ENCODE results near the gene REST. TPM values are rescaled to one million over a fixed set of nuclear protein-coding genes. Genes with fewer than 3 reads are reported as not detected.

The REST gene
- total RNA-seq, 1 donor from 2014 or later, result 66.2 TPM

DNA sequence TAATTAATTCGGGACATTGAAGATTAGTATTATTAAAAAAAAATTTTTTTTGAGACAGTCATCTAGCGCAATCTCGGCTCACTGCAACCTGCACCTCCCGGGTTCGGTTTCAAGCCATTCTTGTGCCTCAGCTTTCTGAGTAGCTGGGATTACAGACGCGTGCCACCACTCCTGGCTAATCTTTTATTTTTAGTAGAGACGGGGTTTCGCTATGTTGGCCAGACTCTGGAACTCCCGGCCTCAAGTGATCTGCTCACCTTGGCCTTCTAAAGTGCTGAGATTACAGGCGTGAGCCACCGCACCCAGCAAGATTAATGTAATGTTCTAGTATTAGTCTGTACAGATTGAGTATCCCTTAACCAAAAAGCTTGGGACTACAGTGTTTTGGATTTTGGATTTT is 32.7 kb downstream of the REST start:
- TF ChIP-seq, protein P1, sequence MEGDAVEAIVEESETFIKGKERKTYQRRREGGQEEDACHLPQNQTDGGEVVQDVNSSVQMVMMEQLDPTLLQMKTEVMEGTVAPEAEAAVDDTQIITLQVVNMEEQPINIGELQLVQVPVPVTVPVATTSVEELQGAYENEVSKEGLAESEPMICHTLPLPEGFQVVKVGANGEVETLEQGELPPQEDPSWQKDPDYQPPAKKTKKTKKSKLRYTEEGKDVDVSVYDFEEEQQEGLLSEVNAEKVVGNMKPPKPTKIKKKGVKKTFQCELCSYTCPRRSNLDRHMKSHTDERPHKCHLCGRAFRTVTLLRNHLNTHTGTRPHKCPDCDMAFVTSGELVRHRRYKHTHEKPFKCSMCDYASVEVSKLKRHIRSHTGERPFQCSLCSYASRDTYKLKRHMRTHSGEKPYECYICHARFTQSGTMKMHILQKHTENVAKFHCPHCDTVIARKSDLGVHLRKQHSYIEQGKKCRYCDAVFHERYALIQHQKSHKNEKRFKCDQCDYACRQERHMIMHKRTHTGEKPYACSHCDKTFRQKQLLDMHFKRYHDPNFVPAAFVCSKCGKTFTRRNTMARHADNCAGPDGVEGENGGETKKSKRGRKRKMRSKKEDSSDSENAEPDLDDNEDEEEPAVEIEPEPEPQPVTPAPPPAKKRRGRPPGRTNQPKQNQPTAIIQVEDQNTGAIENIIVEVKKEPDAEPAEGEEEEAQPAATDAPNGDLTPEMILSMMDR (conservative IDR thresholded peaks at IDR 0.05), result no peak
- H3K27me3 Mint-ChIP-seq, result no peaks in the 10 kb centered on the region
- no peak for DNase-seq (ENCODE audit: extremely low spot score, unreplicated experiment)
- H3K4me3 Mint-ChIP-seq, result no peak overlapping the region
- no peaks in the 10 kb centered on the region for H3K4me1 Mint-ChIP-seq (ENCODE audit: unreplicated experiment)
- no peaks in the 10 kb centered on the region for H3K9me3 Mint-ChIP-seq
- peaks cover 18% of the 10 kb centered on the region for H3K36me3 Mint-ChIP-seq
- H3K27ac Mint-ChIP-seq, result no peak overlapping the region

DNA sequence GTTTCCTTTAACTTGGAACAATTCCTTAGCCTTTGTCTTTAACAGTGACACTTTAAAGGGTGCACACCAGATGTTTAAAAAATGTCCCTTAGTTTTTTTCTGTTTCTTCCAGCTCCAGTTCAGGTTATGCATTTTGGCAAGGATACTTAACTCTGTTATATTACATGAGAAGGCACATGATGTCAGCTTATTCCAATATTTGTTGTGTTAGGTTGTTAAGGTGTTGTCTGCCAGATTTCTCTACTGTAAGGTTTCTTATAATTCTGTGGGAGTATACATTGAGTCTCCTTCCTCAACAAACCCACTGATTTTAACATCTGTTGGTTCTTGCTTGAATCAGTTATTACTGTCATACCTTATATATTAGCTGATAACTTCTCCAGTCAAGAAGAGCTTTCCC is 33.3 kb downstream of the REST start:
- Mint-ChIP-seq H3K27ac (no peak overlapping the region), H3K9me3 (no peaks in the 10 kb centered on the region), H3K4me3 (no peak overlapping the region), H3K27me3 (no peaks in the 10 kb centered on the region), H3K4me1 (ENCODE audit: unreplicated experiment) (no peaks in the 10 kb centered on the region), H3K36me3 (peaks cover 18% of the 10 kb centered on the region)
- TF ChIP-seq, protein P1 (conservative IDR thresholded peaks at IDR 0.05), result no peak
- DNase-seq (ENCODE audit: extremely low spot score, unreplicated experiment), result no peak

DNA sequence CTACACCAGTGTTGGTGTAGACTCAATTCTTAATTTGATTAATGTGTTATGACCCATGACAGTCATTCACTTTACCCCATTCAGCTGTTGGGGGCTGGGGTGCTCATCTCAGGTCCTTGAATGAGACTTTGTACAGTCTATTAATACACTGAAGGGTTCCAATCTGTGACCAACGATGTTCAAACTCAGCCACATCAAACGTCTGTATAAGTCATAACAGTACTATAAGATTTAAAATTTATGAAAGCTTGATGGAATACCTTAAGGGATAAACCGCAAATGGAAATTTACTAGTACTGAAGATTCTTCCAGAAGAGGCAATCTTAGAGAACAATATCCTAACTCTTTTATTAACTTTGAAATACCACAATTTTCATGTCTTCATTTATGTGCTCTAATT is 33.7 kb downstream of the REST start:
- H3K4me1 Mint-ChIP-seq (ENCODE audit: unreplicated experiment), result no peaks in the 10 kb centered on the region
- no peak for DNase-seq (ENCODE audit: extremely low spot score, unreplicated experiment)
- H3K27ac Mint-ChIP-seq, result no peak overlapping the region
- no peaks in the 10 kb centered on the region for H3K9me3 Mint-ChIP-seq
- no peak overlapping the region for H3K4me3 Mint-ChIP-seq
- no peaks in the 10 kb centered on the region for H3K27me3 Mint-ChIP-seq
- H3K36me3 Mint-ChIP-seq, result peaks cover 18% of the 10 kb centered on the region
- TF ChIP-seq, protein P1 (conservative IDR thresholded peaks at IDR 0.05), result no peak

DNA sequence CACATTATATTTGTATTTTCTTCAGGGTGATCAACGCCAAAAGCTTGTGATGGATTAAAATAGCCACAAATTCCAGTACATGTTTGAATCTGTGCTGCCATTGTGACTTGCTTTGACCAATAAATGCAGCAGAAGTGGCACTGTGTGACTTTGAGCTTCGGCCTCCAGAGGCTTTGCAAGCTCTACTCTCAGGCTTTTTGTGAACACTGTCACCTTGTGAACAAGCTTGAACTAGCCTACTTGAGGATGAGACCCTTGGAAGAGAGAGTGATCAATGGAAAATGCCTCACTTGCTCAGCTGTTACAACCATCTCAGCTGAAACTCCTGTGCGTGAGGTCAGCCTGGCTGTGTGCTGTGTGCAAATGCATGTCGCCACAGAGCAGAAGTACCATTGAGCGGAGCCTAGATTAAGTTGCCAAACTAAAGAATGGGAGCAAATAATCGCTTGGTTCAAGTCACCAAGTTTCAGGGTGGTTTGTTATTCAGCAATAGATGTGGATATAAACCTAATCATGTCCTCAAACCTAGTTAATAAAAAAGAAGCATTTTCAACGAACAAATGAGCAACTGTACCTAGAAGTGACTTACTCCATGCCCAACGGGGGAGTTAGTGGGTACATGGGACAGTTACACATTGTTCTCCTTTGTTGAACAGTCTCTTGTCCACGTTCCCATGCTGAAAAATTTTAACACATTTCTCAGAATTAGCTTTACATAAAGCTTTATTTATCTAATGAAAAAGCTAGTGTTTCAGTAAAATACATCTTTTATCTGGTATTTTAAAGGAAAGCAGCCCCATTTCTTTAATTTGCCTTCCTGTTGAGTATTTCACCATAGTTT is 46.2 kb downstream of the REST start:
- H3K4me3 Mint-ChIP-seq, result no peak overlapping the region
- no peak overlapping the region for H3K27ac Mint-ChIP-seq
- TF ChIP-seq, protein P1 (conservative IDR thresholded peaks at IDR 0.05), result no peak
- no peaks in the 10 kb centered on the region for H3K27me3 Mint-ChIP-seq
- no peaks in the 10 kb centered on the region for H3K36me3 Mint-ChIP-seq
- H3K4me1 Mint-ChIP-seq (ENCODE audit: unreplicated experiment), result peaks cover 4% of the 10 kb centered on the region
- H3K9me3 Mint-ChIP-seq, result no peaks in the 10 kb centered on the region
- no peak for DNase-seq (ENCODE audit: extremely low spot score, unreplicated experiment)

DNA sequence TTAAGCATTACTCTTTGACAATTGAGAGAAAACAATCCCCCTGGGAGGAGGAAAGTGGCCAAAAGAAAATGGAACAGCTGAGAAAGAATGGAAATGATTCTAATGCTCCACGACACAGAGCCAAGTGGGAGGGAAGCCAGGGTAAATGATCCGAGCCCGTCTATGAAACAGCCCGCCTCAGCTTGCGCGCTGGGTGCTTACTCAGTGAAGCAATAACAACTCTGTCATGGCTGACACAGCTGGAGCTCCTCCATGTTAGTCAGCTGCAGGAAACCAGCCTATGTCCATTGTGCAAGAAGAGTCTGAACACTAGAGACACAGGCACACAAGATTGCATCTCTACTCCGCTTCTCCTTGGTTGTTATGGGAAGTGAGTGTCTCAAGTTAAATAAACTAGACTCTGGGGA is 50.4 kb downstream of the REST start:
- Mint-ChIP-seq H3K36me3 (peaks cover 11% of the 10 kb centered on the region), H3K27ac (no peak overlapping the region), H3K4me1 (ENCODE audit: unreplicated experiment) (peaks cover 4% of the 10 kb centered on the region), H3K9me3 (no peaks in the 10 kb centered on the region), H3K27me3 (no peaks in the 10 kb centered on the region), H3K4me3 (no peak overlapping the region)
- TF ChIP-seq, protein P1 (conservative IDR thresholded peaks at IDR 0.05), result no peak
- no peak for DNase-seq (ENCODE audit: extremely low spot score, unreplicated experiment)

All from type B pancreatic cell (in vitro differentiated cells).